ENCODE data around the gene TEX44.

- TF ChIP-seq CTCF (IDR thresholded peaks at IDR 0.05 in 2 of 3, conservative IDR thresholded peaks at IDR 0.05 in 1 of 3; ENCODE audit: insufficient read depth in 2 of 3, low read depth in 1 of 3, low read length in 3 of 3) (no peak), POLR2A (conservative IDR thresholded peaks at IDR 0.05) (no peak), TBL1XR1 (IDR thresholded peaks at IDR 0.05; ENCODE audit: low read length in 2 of 2) (no peak), DPF2 (IDR thresholded peaks at IDR 0.05) (no peak), RAD21 (CRISPR knock-in tag; conservative IDR thresholded peaks at IDR 0.05 in 1 of 2, IDR thresholded peaks at IDR 0.05 in 1 of 2) (no peak), RBM14 (IDR thresholded peaks at IDR 0.05; ENCODE audit: borderline replicate concordance, insufficient read depth, low read depth, low read length) (no peak), YY1 (IDR thresholded peaks at IDR 0.05; ENCODE audit: borderline replicate concordance in 1 of 3, control insufficient read depth in 1 of 3, extremely low read depth in 1 of 3, insufficient read depth in 3 of 3, insufficient read length in 1 of 3, insufficient replicate concordance in 2 of 3, low read depth in 1 of 3, low read length in 2 of 3) (no peak), TCF7L2 (IDR thresholded peaks at IDR 0.05; ENCODE audit: low read depth, low read length) (no peak)
Measured at GRCh38 chr2:231589656-231590055, 3.0 kb upstream of the TEX44 start.
